Activated T-helper 2 cell treated with anti-CD3 and anti-CD28 coated beads, Interferon-gamma antibody, Interleukin-2, Interleukin-4, amounts not matched to agents 10 μg/mL and 5 μg/mL and 100 μg/mL, durations not matched to agents 14 hours and 24 hours and 36 hours (primary cell): ENCODE results near the gene ZDHHC1. TPM values are rescaled to one million over a fixed set of nuclear protein-coding genes. Genes with fewer than 3 reads are reported as not detected.
A peak's percentile ranks its signal among the peaks of the same experiment; 100 is the strongest.

Experiments used
- DNase-seq: peaks from one replicate; pipeline ENCODE4 v3.0.0; 2021; ENCODE audit warnings: low spot score
- H3K27ac Mint-ChIP-seq: one replicate; pipeline ENCODE4 v1.8.0; 2021; ENCODE audit warnings: mixed read lengths
- H3K27me3 Mint-ChIP-seq: one replicate; pipeline ENCODE4 v1.8.0; 2021; ENCODE audit warnings: low read depth, mixed read lengths
- H3K36me3 Mint-ChIP-seq: one replicate; pipeline ENCODE4 v1.8.0; 2021; ENCODE audit warnings: low read depth, mixed read lengths
- H3K4me1 Mint-ChIP-seq: one replicate; pipeline ENCODE4 v1.8.0; 2021; ENCODE audit warnings: low read depth, mixed read lengths
- H3K4me3 Mint-ChIP-seq: one replicate; pipeline ENCODE4 v1.8.0; 2021; ENCODE audit warnings: low read depth, mild to moderate bottlenecking, moderate library complexity, mixed read lengths
- H3K9me3 Mint-ChIP-seq: one replicate; pipeline ENCODE4 v1.8.0; 2021; ENCODE audit warnings: mixed read lengths
- intact Hi-C: fragments of 100-400 bp; cut with micrococcal nuclease; formaldehyde crosslinking; loops from one replicate; pipeline ENCODE4 v1.15.1; 2023
- total RNA-seq: library from RNA; stranded (reverse); gene quantifications from 2 replicates; pipeline ENCODE4 v1.2.3, GENCODE V29; 2022

Gene ZDHHC1
- total RNA-seq, 1 donor from 2014 or later = 1.4 TPM

DNA sequence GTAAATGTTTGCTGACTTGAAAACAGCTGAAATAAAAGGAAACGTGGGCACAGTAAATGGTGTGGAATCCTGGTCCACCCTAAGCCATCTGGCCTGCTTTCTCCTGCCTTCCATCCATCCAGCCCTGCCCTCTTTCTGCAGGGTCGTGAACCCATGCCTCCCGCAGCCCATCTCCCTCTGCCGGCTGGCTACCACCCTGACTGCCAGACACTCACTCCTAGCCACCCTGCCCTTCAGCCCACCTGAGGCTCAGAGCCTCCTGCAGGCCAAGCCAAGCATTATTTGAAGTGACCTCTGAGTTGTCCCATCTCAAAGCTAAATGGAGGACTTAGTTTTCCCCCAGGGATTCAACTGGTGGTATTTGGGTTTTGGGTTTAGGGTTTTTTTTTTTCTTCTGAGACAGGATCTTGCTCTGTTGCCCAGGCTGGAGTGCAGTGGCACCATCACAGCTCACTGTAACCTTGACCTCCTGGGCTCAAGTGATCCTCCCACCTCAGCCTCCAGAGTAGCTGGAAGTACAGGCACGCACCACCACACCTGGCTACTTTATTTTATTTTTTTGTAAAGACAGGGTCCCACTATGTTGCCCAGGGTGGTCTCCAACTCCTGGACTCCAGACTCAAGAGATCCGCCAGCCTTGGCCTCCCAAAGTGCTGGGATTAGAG lies 8.4 kb downstream of the ZDHHC1 start:
- Mint-ChIP-seq H3K27me3 (peaks cover 4% of the 10 kb centered on the region), H3K27ac (no peak overlapping the region), H3K4me1 (no peaks in the 10 kb centered on the region), H3K4me3 (no peak overlapping the region), H3K9me3 (no peaks in the 10 kb centered on the region), H3K36me3 (no peaks in the 10 kb centered on the region)
- intact Hi-C loops = no loop called here
- no peak for DNase-seq

DNA sequence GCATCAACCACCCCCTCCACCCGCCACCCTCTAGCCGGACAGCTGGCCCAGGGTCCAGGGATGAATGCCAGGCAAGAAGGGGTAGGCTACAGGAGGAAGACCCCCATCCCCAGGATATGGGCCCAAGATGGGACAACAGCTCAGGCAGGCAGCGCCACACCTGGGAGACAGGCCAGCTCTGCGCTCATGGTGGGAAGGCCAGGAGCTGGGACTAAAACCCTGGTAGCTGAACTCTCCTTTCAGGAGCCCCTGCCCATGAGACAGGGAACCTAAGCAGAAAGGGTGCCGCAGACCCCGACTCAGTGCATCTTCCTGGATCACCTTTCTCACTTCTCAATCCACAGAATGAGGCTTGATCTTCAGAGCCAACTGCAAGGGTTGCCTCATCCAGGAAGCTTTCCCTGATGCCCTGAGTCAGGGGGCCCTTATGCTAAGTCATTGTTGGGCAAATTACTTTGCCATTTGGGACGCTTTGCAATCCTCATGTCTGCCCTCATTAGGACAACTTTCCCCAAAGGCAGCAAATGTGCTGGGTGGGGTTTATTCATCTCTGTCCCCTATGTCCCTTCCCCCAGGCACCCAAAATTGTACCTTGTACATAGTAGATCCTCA lies 9.0 kb downstream of the ZDHHC1 start:
- no peak overlapping the region for H3K4me3 Mint-ChIP-seq
- no peaks in the 10 kb centered on the region for H3K36me3 Mint-ChIP-seq
- no peak overlapping the region for H3K27ac Mint-ChIP-seq
- intact Hi-C loops = no loop called here
- H3K4me1 Mint-ChIP-seq = no peaks in the 10 kb centered on the region
- H3K27me3 Mint-ChIP-seq = peaks cover 4% of the 10 kb centered on the region
- no peak for DNase-seq
- H3K9me3 Mint-ChIP-seq = no peaks in the 10 kb centered on the region

DNA sequence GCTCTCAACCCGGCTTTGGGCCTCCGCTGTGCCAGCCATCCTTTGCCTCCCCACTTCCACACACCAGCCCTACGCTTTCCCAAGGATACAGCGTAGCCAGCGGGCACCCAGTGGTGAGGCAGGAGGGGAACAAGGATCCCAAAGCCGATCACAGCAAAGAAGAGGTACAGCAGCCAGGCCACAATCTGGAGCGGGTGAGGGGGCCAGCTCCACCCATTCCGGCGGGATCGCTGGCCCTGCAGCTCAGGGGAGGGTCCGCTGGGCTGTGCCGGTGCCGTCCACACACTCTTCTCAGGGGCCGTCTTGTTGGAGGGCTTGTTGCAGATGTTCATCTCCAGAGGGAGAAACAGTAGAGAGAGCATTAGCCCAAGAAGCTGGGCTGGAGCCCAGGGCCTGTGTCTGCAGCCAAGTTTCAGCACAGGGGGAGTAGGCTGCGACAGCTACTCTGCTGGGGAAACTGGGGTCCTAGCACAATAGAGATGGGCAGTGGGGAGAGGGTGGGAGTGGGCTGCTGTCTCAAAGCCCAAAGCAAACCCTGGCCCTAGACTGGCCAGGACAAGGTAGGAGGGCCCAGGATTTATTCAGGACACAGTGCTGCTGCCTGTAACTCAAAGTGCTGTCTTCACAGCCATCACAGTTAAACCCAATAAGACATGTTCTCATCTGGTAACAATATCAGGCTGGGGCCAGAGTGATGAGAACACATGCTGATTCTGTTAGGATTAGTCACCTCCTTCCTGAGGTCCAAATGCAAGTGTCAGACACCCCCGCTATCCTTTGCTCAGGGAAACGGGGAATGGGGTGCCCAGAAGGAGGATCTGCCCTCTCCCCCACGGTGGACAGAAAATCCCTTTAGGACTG lies 9.9 kb downstream of the ZDHHC1 start:
- intact Hi-C loops = no loop called here
- no peak for DNase-seq
- H3K36me3 Mint-ChIP-seq = no peaks in the 10 kb centered on the region
- no peaks in the 10 kb centered on the region for H3K4me1 Mint-ChIP-seq
- H3K4me3 Mint-ChIP-seq = no peak overlapping the region
- peaks cover 7% of the 10 kb centered on the region for H3K27me3 Mint-ChIP-seq
- H3K27ac Mint-ChIP-seq = no peak overlapping the region
- H3K9me3 Mint-ChIP-seq = no peaks in the 10 kb centered on the region

DNA sequence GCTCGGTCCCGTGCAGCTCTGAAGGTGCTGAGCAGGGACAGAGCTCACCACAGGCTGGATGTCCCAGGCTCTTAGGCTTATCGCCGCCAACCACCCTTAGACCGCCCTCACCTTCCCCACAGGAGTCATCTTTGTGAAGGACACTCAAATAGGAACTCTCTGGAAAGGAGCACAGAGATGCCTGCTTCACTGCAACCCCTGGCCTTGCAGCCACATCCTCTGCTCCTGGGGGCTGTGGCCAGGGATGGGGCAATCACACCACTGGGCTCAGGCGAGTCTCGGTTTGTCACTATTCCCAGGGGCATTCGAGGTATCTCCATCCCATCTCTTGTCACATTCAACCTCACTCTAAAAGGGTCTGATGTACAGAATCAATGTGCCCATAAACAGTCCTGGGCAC lies 10.9 kb downstream of the ZDHHC1 start:
- Mint-ChIP-seq H3K27me3 (peaks cover 6% of the 10 kb centered on the region), H3K9me3 (no peaks in the 10 kb centered on the region), H3K4me1 (no peaks in the 10 kb centered on the region), H3K27ac (no peak overlapping the region), H3K4me3 (no peak overlapping the region), H3K36me3 (no peaks in the 10 kb centered on the region)
- no peak for DNase-seq
- intact Hi-C loops = no loop called here

DNA sequence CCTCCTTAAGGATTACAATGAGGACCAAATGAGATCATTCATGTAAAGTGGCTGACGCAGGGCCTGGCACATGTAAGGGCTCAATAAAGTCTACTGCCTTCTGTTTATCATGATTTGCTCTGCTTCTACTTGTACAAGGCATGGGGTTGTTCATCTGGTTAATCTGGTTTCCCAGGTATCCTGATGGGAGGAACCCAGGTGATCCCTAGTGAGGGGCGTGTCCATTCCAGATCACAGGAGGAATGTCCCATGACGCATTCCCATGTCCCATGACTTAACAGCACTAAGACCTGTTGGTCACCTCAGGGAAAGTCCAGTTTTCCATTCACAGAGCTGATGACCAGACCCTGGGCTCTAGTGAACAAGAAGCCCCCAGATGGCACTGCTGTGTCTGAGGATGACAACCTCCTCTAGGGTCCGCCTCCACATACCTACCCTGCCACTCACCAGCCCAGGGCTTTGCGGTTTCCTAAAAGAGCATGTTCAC lies 11.5 kb downstream of the ZDHHC1 start:
- no peak for DNase-seq
- Mint-ChIP-seq H3K27me3 (peaks cover 6% of the 10 kb centered on the region), H3K4me3 (no peak overlapping the region), H3K27ac (no peak overlapping the region), H3K9me3 (no peaks in the 10 kb centered on the region), H3K36me3 (no peaks in the 10 kb centered on the region), H3K4me1 (no peaks in the 10 kb centered on the region)
- intact Hi-C loops = loop anchor here (5.0 kb wide), 1 partner anchor 57 kb away; no protein-coding TSS in a partner anchor

DNA sequence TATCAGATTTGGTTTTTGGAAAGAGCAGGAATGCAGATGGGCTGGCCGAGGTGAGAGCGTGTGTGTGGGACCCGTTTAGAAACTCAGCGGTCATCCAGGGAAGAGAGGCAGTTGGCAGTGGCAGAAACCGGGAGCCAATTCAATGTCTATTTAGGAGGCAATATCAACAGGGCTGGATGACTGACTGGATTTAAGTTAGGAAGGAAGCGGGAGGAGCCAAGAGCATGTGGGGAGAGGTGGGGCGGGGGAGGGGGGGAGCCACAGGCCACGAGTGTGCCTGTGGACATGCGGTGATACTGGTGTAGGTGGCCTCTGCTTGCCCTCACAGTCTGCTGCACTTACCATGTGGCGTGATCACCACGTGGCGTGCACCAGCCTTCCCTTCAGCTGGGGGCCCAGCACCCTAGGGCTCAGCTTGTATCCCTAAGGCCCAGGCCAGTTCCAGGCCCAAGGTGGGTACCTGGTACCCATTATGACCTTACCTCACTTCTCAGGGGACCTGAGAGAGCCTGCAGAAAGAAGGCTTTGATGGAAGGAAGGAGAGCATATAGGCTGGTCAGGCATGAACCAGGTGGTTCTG lies 12.2 kb downstream of the ZDHHC1 start:
- intact Hi-C loops = loop anchor here (5.0 kb wide), 1 partner anchor 57 kb away; no protein-coding TSS in a partner anchor
- H3K27ac Mint-ChIP-seq = no peak overlapping the region
- DNase-seq = no peak
- H3K4me3 Mint-ChIP-seq = no peak overlapping the region
- H3K27me3 Mint-ChIP-seq = peaks cover 6% of the 10 kb centered on the region
- no peaks in the 10 kb centered on the region for H3K9me3 Mint-ChIP-seq
- no peaks in the 10 kb centered on the region for H3K4me1 Mint-ChIP-seq
- no peaks in the 10 kb centered on the region for H3K36me3 Mint-ChIP-seq

DNA sequence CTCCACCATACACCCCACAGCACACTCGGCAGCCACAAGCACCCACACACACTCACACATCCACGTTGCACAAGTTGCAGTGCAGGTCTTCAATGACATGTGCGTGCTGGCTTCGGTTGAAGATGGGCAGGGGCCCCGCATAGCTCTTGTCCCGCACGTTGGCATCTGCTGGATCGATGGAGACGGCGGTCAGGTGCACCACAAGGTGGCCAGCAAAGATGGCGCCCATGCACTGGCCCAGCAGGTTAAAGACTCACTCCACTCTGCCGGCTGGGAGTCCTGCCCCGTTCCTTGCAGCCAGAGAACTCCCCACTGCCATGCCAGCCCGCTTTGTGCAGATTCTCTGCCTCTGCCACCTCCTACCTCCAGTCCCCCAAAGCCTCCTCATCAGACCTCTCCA lies 15.4 kb downstream of the ZDHHC1 start:
- no peaks in the 10 kb centered on the region for H3K9me3 Mint-ChIP-seq
- peaks cover 9% of the 10 kb centered on the region for H3K27me3 Mint-ChIP-seq
- DNase-seq = no peak

DNA sequence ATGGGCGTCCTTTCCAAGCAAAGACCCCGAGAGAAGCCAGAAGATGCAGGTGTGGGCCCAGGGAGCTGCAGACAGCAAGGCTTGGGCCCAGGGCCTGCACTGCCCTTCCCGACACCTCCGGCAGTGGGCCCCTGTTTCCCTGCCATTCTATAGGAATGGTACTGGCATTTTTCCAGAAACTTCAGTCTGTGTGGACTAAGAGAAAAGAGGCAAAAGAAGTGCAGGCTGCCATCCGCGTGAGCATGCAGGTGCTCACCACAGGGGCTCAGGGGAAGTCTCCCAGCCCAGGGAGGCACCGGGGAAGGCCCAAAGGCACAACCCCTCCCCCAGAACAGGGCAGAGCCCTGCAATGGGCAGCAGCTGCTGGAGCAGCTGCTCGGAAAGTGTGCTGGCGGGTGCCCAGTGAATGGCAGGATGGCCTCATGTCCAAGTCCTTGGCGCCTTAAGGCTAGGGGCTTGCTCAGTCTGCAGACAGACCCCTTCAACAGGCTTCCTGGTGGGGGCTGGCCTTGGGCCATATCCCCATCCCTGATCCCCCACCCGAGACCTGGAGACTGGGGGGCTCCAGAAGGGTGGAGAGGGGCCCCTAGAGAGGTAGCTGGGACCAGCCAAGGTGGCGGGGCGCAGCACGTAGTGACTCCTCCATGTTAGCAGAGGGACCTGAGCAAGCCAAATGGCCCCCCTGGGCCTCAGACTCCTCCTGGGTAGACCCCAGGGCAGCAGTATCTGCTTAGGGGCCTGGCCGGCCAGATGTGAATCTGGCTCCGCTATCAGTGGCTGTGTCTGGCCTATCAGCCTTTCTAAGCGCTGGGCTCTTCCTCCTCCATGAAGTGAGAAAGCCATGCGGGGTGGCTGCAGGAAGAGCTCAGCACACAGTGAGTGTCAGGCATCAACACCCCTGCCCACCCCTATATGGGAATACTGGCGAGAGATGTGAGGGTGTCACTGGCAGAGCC lies 16.2 kb downstream of the ZDHHC1 start:
- DNase-seq = no peak
- Mint-ChIP-seq H3K27me3 (peaks cover 18% of the 10 kb centered on the region), H3K4me3 (no peak overlapping the region), H3K27ac (no peak overlapping the region), H3K9me3 (no peaks in the 10 kb centered on the region), H3K4me1 (no peaks in the 10 kb centered on the region), H3K36me3 (no peaks in the 10 kb centered on the region)
- intact Hi-C loops = loop anchor here (1.0 to 5.0 kb wide), 3 partner anchors 53 to 138 kb away; partner anchors contain the start of gene PLEKHG4

More for the DNA sequence above, 15.4 kb downstream of the ZDHHC1 start:
- intact Hi-C loops = loop anchor here (5.0 kb wide), 1 partner anchor 54 kb away; no protein-coding TSS in a partner anchor
- Mint-ChIP-seq H3K4me3 (no peak overlapping the region), H3K36me3 (no peaks in the 10 kb centered on the region), H3K4me1 (no peaks in the 10 kb centered on the region), H3K27ac (no peak overlapping the region)

DNA sequence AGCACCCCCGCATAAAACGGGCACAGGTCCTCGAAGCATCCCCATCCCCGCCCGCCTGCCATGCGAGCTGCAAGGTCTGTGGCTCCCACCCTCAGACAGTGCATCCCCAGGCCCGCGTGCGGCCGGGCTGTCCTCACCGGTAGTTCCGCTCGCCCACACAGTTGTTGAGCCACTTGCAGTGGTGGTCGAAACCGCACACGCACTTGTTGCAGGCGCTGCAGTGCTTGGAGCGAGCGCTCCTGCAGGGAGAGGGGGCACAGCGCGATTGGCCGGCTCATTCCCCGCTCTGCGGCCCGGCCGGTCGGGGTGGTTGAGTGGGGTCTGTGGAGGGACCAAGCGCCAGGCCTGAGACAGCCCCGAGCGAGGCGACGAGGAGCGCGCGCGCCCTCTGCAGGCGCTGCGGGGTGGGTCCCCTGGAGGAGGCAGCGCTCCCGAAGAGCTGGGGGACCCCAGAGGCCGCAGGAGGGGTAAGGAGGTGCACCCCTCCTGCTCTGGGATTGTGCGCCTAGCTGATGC lies 17.0 kb downstream of the ZDHHC1 start:
- Mint-ChIP-seq H3K9me3 (no peaks in the 10 kb centered on the region), H3K4me3 (no peak overlapping the region), H3K27ac (no peak overlapping the region), H3K27me3 (peaks cover 21% of the 10 kb centered on the region), H3K4me1 (peaks cover under 1% of the 10 kb centered on the region), H3K36me3 (no peaks in the 10 kb centered on the region)
- peak; percentile 36 for DNase-seq
- intact Hi-C loops = loop anchor here (1.0 to 5.0 kb wide), 2 partner anchors 120 to 137 kb away; partner anchors contain the start of gene PLEKHG4

DNA sequence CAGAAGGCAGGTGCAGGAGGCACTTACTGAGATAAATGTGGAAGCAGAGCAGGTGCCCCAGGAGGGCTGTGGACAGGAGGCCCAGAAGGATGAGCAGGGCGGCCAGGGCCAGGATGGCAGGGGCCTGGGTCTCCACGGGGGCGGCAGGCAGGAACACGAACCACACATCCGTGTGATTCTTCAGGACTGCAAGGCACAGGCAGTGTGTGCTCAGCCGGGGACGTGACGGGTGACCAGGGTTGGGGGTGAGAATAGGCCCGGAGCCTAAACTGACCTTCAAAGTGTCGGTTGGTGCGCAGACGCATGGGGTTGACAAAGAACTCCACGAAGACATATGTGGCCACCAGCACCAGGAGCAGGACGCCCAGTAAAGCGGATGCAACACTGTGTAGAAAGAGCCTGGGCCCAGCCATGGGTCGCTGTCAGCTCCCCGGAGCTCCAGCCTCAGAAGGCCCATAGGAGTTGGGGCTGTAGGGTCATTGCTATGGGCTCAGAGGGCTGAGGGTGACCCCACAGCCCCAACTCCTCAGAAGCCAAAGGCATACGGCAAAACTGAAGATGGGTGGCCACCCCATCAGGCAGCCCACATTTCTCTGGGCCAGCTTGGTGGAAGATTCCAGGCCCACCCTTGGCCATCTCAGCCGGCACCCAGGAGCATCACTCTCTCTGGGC lies 17.6 kb downstream of the ZDHHC1 start:
- peaks cover 4% of the 10 kb centered on the region for H3K4me1 Mint-ChIP-seq
- peaks cover 26% of the 10 kb centered on the region for H3K27me3 Mint-ChIP-seq
- no peak overlapping the region for H3K4me3 Mint-ChIP-seq
- intact Hi-C loops = loop anchor here (1.0 to 5.0 kb wide), 2 partner anchors 119 to 136 kb away; partner anchors contain the start of gene PLEKHG4
- H3K9me3 Mint-ChIP-seq = no peaks in the 10 kb centered on the region
- no peak overlapping the region for H3K27ac Mint-ChIP-seq
- no peaks in the 10 kb centered on the region for H3K36me3 Mint-ChIP-seq
- no peak for DNase-seq
